Uterus (tissue), 4 donors: Measurements from ENCODE around the gene ZC3H7B. TPM values are rescaled to one million over a fixed set of nuclear protein-coding genes. Genes with fewer than 3 reads are reported as not detected.

Experiments used
- DNase-seq, 2 donors: peaks; one replicate each; pipeline ENCODE4 v3.0.0-alpha.2; 2019 to 2020
- H3K27ac ChIP-seq, 2 donors: fragments of 200-600 bp; sonication (generic); 1 replicate in 1 of 2; 2 replicates in 1 of 2; pipeline ENCODE4 v1.5.1; 2016 to 2018
- H3K27me3 ChIP-seq, 2 donors: fragments of 200-600 bp; sonication (generic); one replicate each; pipeline ENCODE4 v1.5.1; 2018 to 2019; ENCODE audit warnings: control low read depth in 1 of 2
- H3K36me3 ChIP-seq, 2 donors: fragments of 200-600 bp; sonication (generic); one replicate each; pipeline ENCODE4 v1.5.1; 2019; ENCODE audit warnings: control low read depth in 1 of 2
- H3K4me1 ChIP-seq, 2 donors: fragments of 200-600 bp; sonication (generic); one replicate each; pipeline ENCODE4 v1.5.1; 2018 to 2019; ENCODE audit warnings: control low read depth in 1 of 2
- H3K4me3 ChIP-seq, 2 donors: fragments of 200-600 bp; sonication (generic); 1 replicate in 1 of 2; 2 replicates in 1 of 2; pipeline ENCODE4 v1.5.1; 2018 to 2019; ENCODE audit warnings: mild to moderate bottlenecking in 1 of 2
- H3K9me3 ChIP-seq, 2 donors: fragments of 200-600 bp; sonication (generic); one replicate each; pipeline ENCODE4 v1.5.1; 2019; ENCODE audit warnings: control low read depth in 1 of 2
- POLR2A ChIP-seq, 2 donors: fragments of 450-650 bp; IDR thresholded peaks; one replicate each; pipeline ENCODE4 v1.6.1; 2016; ENCODE audit warnings: antibody characterized with exemption in 2 of 2, mild to moderate bottlenecking in 1 of 2, moderate library complexity in 1 of 2
- intact Hi-C: fragments of 100-400 bp; cut with DNase I; formaldehyde crosslinking; loops from one replicate; pipeline ENCODE4 v1.15.1; 2023; ENCODE audit warnings: low total_unique reads
- total RNA-seq, 4 donors: library from RNA; depleted of rRNA in 3 of 4; stranded (reverse); fragments of >200 nt in 3 of 4; gene quantifications; one replicate each; pipeline versions ENCODE4 v1.1.0 to v1.2.4, GENCODE V29; 2014 to 2023
- TF ChIP-seq, protein P1 (sequence below), 4 experiments: fragments of 200-600 bp in 2 of 4; fragments of 450-650 bp in 2 of 4; sonication (generic) in 2 of 4; IDR thresholded peaks; one replicate each; pipeline ENCODE4 v1.5.1; 2016 to 2019; ENCODE audit warnings: antibody characterized with exemption in 4 of 4, mild to moderate bottlenecking in 2 of 4, moderate library complexity in 1 of 4
- donor health status: DM: yes; HTN: yes; CAD: no.

The ZC3H7B gene
- total RNA-seq, 4 donors from 2014 or later = 14.1 to 74.1 (median 28.2) TPM

DNA sequence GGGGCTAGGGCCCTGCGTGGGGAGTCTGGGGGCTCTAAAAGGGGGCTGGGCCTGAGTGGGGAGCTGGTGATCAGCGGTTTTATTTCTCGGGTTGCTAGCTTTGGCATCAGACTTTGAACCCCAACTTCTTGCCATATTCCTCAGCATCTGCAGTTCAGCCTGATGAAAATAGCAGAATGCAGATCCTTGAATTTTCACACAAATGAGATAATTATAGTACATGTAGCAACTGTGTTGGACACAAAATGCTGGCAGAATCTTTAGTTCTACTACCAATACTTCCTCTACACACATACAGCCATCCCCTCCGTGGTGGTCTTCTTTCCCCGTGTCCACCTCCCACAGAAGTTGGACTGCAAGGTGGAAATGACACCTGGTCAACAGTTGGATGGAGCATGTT lies 1.5 kb downstream of the ZC3H7B start:
- intact Hi-C loops = loop anchor here (10.0 kb wide), 1 partner anchor 72 kb away; no protein-coding TSS in a partner anchor
- Histone ChIP-seq H3K4me1 (no peaks in the 10 kb centered on the region), H3K27ac (peak overlapping the region; percentile 87 to 92), H3K9me3 (no peaks in the 10 kb centered on the region), H3K4me3 (peak overlapping the region; percentile 63 to 67), H3K27me3 (no peaks in the 10 kb centered on the region), H3K36me3 (no peaks in the 10 kb centered on the region)
- TF ChIP-seq POLR2A (IDR thresholded peaks at IDR 0.05) = no peak
- TF ChIP-seq, protein P1, sequence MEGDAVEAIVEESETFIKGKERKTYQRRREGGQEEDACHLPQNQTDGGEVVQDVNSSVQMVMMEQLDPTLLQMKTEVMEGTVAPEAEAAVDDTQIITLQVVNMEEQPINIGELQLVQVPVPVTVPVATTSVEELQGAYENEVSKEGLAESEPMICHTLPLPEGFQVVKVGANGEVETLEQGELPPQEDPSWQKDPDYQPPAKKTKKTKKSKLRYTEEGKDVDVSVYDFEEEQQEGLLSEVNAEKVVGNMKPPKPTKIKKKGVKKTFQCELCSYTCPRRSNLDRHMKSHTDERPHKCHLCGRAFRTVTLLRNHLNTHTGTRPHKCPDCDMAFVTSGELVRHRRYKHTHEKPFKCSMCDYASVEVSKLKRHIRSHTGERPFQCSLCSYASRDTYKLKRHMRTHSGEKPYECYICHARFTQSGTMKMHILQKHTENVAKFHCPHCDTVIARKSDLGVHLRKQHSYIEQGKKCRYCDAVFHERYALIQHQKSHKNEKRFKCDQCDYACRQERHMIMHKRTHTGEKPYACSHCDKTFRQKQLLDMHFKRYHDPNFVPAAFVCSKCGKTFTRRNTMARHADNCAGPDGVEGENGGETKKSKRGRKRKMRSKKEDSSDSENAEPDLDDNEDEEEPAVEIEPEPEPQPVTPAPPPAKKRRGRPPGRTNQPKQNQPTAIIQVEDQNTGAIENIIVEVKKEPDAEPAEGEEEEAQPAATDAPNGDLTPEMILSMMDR (IDR thresholded peaks at IDR 0.05) = no peak
- no peak for DNase-seq

DNA sequence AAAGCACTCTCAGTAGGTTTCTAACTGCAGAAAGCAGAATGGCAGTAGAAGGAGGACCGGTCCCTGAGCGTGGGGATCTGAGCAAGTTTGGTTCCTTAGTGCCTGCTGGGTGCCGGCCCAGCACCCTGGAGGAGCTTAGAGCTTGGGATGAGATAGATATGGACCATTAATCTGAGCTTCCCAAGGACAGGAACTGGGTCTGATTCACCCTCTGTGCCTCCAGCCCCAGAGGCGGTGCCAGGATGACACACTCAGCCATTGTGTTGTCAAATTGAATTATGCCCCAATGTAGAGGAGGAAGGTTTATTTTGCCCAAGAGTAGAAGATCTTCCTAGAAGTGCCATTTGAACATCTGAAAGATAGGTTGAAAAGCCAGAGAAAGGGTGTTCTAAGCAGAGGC lies 4.3 kb downstream of the ZC3H7B start:
- TF ChIP-seq, protein P1 (IDR thresholded peaks at IDR 0.05) = no peak
- TF ChIP-seq POLR2A (IDR thresholded peaks at IDR 0.05) = no peak
- Histone ChIP-seq H3K4me1 (peaks cover 0 to 3% of the 10 kb centered on the region in 2 donors), H3K36me3 (no peaks in the 10 kb centered on the region), H3K4me3 (no peak overlapping the region), H3K27me3 (no peaks in the 10 kb centered on the region), H3K9me3 (no peaks in the 10 kb centered on the region), H3K27ac (peak overlapping the region; percentile 56 to 71)
- peak; percentile 54 to 66 for DNase-seq
- intact Hi-C loops = loop anchor here (10.0 kb wide), 1 partner anchor 69 kb away; no protein-coding TSS in a partner anchor

DNA sequence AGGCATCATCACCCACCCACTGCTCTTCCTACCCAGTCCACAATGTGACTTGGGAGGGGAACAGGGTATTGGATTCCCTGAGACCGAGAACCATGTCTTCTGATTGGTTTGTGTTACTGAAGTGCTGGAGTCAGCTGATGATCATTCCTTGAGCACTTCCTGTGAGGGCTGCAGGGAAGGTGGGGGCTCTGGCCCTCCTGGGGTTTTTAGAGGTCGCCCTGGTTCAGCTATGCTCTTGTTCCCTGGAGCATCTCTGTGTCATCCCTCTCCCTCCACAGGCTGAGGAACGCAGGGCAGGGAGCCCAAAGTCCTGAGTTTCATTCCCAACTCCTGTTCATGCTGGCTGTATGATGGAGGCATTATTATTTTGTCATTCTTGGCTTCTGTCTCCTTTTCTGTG lies 6.7 kb downstream of the ZC3H7B start:
- peak overlapping the region; percentile 18 to 35 for H3K27ac ChIP-seq
- DNase-seq = peak in 1 of 2 donors; percentile 58
- TF ChIP-seq POLR2A (IDR thresholded peaks at IDR 0.05) = no peak
- TF ChIP-seq, protein P1 (IDR thresholded peaks at IDR 0.05) = no peak

DNA sequence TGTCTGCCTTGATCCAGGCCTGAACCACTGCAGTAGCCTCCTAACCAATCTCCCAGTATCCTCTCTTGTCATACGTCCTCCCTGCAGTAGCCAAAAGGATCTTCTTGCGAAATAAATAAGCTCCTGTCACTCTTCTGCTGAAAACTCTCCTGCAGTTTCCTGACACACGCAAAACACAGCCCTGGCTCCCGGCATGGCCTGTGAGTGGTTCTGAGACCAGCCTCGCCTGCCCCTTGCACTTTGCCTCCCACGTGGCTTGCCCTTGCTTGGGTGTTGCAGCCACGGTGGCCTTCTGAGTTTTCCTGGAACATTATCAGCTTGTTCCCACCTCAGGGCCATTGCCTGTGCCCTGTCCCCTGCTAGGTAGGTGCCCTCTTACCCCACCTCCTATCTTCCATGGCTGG lies 7.2 kb downstream of the ZC3H7B start:
- peaks cover 0 to 3% of the 10 kb centered on the region in 2 donors for H3K4me1 ChIP-seq
- no peak overlapping the region for H3K4me3 ChIP-seq
- H3K27ac ChIP-seq = peak overlapping the region; percentile 18 to 35
- no peaks in the 10 kb centered on the region for H3K9me3 ChIP-seq
- H3K36me3 ChIP-seq = no peaks in the 10 kb centered on the region
- no peaks in the 10 kb centered on the region for H3K27me3 ChIP-seq
- DNase-seq = no peak
- intact Hi-C loops = loop anchor here (10.0 kb wide), 1 partner anchor 66 kb away; no protein-coding TSS in a partner anchor
- TF ChIP-seq, protein P1 (IDR thresholded peaks at IDR 0.05) = no peak
- TF ChIP-seq POLR2A (IDR thresholded peaks at IDR 0.05) = no peak

More for the DNA sequence above, 6.7 kb downstream of the ZC3H7B start:
- no peak overlapping the region for H3K4me3 ChIP-seq
- no peaks in the 10 kb centered on the region for H3K36me3 ChIP-seq
- intact Hi-C loops = loop anchor here (10.0 kb wide), 1 partner anchor 67 kb away; no protein-coding TSS in a partner anchor
- H3K4me1 ChIP-seq = peaks cover 0 to 3% of the 10 kb centered on the region in 2 donors
- H3K27me3 ChIP-seq = no peaks in the 10 kb centered on the region
- H3K9me3 ChIP-seq = no peaks in the 10 kb centered on the region

DNA sequence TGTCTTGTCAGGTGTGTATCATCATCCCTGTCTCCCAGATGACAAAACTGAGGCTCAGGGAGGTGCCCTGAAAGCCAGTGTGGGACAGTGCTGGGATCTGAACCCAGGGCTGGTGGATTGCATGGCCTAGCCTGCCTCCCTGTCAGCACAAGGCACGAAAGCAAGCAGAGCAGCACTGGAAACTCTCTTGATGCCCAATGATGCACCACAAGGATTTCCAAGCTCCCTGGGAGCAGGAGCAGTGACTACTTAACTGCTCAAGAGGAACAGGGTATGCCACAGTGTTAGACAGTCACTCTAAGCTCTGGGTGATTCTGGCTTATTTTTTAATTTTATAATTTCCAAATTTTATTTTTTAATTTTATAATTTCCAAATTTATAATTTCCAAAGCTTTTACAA lies 9.0 kb downstream of the ZC3H7B start:
- H3K27me3 ChIP-seq = no peaks in the 10 kb centered on the region
- peaks cover 0 to 3% of the 10 kb centered on the region in 2 donors for H3K4me1 ChIP-seq
- no peaks in the 10 kb centered on the region for H3K9me3 ChIP-seq
- H3K36me3 ChIP-seq = no peaks in the 10 kb centered on the region
- DNase-seq = no peak
- no peak overlapping the region for H3K4me3 ChIP-seq
- H3K27ac ChIP-seq = no peak overlapping the region
- TF ChIP-seq POLR2A (IDR thresholded peaks at IDR 0.05) = no peak
- TF ChIP-seq, protein P1 (IDR thresholded peaks at IDR 0.05) = no peak
- intact Hi-C loops = no loop called here
